ENCODE measurements around the gene CD164L2.
A peak's percentile ranks its signal among the peaks of the same experiment; 100 is the strongest.

The CD164L2 gene

GRCh38 chr1:27363766-27364695 lies 19.1 kb downstream of the CD164L2 start:
- DNase-seq (ENCODE audit: low spot score): no peak

DNA sequence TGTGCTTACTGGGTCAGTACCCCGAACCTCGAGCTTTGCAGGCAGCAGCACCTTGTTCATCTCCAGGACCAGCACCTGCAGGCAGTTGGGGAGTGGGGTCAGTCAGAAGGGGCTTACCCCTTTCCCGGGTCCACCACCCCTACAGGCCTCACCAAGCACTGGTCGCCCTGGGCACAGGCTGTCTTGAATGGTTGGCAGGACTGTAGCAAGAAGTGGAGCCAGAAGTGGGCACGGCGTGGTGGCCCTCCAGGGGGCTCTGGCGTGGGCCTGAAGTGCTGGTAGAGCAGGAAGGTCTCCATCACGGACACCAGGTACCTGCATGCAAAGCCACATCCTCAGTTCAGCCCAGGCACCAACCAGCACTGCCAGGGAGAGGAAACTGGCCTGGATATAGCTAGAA lies 21.6 kb downstream of the CD164L2 start:
- DNase-seq (ENCODE audit: low spot score): no peak

- DNase-seq (ENCODE audit: low spot score): no peak
Observed at GRCh38 chr1:27361044-27361402, 22.1 kb downstream of the CD164L2 start.

DNA sequence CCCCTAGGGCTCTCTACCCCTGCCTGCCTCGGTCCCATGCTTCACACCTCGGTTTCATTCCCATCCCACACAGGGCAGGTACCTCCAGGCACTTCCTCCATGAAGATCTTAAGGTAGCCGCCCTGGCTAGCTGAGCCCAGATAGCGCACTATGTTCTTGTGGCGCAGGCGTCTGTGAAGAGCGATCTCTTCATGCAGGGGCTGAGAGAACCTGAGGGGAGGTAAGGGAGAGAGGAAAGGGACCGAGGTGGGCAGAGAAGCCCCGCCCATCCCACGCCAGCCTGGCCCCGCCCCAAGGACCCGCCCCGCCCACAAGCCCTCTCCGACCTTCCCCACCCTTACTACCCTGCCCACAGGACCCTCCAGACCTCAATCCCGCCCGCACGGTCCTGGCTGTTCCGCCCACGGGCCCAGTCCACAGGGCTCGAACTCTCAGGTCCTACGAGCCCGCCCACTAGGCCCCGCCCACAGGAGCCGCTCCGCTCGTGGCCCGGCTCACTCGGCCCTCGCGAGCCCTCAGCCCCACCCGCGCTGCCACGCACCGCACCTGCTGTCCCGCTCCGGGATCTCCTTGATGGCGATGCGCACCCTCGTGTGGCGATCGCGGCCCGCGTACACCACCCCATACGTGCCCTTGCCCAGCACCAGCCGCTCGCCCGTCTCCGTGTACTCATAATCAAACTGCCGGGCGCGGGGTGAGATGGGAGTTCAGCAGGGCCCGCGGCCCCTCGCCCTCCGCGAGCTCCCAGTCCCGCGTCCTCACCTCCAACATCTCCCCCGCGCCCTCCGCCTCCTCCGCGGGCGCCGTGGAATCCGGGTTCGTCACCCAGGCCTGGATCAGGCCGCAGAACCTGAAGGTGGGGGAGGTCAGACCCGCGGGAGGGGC lies 22.7 kb downstream of the CD164L2 start:
- no peak for DNase-seq (ENCODE audit: low spot score)

- DNase-seq (ENCODE audit: low spot score): no peak
Observed at GRCh38 chr1:27359822-27360158, 23.3 kb downstream of the CD164L2 start.

GRCh38 chr1:27358928-27359313 lies 24.2 kb downstream of the CD164L2 start:
- DNase-seq (ENCODE audit: low spot score): no peak

GRCh38 chr1:27358038-27358927 lies 24.9 kb downstream of the CD164L2 start:
- no peak for DNase-seq (ENCODE audit: low spot score)

DNA sequence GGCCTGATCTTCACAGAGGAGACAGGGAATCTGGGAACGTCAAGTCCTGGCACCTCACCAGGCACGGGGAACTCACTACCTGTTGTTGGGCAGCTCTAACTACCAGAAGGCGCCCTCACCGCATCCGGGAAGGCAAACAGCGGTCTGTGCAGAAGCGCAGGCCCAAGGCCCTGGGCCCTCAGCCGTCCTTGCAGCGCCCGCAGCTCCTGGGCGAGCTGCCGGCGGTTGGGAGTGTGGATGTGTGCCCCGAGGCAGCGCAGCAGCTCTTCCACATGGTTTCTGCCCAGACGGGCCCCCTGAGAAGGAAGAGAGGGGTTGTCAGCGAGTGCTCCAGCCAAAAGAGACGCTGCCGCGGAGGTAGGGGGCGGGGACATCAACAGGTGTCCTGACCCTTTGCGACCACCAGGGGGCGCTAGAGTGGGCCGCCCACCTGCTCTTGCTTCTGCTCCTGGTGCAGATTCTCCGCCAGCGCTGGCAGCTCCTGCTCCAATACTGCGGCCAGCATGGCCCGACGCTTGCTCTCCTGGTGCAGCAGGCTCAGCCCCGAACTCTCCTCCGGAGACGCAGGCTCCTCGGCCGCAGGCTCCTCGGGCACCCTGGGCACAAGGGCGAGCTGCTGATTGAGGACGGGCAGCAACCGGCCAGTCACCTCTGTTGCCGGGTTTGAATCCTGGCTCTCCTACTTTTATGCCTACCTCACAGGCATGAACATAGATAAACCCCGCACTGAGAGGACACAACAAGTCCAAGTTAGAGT lies 25.7 kb downstream of the CD164L2 start:
- DNase-seq (ENCODE audit: low spot score): peak; percentile 91

DNA sequence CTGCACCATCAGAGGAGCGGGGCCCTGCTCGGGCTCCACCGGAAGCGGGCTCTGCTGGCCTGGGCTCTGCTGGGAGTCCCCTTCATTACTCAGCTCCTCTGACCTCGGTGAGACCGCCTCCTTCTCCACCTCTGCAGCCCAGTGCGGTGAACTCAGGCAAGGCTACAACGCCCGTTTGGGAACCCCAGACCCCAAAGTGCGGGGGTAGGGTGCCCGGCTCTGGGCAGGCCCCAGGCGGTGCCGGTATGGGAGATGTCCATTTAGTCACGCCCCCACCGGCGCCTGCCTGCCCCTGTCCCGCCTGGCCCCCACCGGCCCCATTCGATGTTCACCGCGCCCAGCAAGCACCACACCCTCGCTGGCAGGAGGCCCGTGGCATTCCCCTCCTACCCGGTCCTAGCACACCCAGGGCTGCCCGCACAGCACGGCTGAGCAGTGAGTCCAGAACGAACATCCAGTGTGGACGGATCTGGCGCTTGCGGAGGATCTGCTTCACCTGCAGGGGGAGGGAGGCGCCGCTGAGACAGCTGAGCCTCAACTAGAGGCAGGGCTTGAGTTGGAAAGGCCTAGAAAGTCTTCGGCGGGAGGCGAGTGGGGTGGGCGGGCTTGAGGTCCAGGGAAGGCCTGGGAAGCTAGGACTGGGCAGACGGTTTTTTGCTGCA lies 26.4 kb downstream of the CD164L2 start:
- DNase-seq (ENCODE audit: low spot score): no peak

GRCh38 chr1:27356277-27356618 lies 26.9 kb downstream of the CD164L2 start:
- DNase-seq (ENCODE audit: low spot score): no peak

DNA sequence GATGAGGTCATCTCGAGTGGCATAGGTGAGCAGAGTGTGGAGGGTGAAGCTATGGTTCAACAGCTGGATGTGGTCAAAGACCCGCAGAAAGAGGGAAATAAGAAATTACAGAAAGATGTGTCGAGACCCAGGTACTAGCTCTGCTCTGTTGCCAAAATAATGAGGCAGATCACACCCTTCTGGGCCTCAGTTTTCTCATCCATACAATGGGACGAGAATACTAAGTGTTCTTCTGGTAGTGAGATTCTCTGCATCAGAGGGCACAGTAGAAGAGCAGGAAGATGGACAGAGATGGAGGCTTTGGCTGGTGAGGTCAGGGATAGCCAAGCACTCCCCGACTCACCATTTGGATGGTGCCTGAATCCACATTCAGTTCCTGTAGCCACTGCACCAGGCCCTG lies 27.4 kb downstream of the CD164L2 start:
- no peak for DNase-seq (ENCODE audit: low spot score)

- DNase-seq (ENCODE audit: low spot score): no peak
Observed at GRCh38 chr1:27353629-27354028, 29.5 kb downstream of the CD164L2 start.

- DNase-seq (ENCODE audit: low spot score): no peak
Observed at GRCh38 chr1:27353166-27353565, 30.0 kb downstream of the CD164L2 start.

- no peak for DNase-seq (ENCODE audit: low spot score)
Observed at GRCh38 chr1:27351541-27352107, 31.5 kb downstream of the CD164L2 start.

DNA sequence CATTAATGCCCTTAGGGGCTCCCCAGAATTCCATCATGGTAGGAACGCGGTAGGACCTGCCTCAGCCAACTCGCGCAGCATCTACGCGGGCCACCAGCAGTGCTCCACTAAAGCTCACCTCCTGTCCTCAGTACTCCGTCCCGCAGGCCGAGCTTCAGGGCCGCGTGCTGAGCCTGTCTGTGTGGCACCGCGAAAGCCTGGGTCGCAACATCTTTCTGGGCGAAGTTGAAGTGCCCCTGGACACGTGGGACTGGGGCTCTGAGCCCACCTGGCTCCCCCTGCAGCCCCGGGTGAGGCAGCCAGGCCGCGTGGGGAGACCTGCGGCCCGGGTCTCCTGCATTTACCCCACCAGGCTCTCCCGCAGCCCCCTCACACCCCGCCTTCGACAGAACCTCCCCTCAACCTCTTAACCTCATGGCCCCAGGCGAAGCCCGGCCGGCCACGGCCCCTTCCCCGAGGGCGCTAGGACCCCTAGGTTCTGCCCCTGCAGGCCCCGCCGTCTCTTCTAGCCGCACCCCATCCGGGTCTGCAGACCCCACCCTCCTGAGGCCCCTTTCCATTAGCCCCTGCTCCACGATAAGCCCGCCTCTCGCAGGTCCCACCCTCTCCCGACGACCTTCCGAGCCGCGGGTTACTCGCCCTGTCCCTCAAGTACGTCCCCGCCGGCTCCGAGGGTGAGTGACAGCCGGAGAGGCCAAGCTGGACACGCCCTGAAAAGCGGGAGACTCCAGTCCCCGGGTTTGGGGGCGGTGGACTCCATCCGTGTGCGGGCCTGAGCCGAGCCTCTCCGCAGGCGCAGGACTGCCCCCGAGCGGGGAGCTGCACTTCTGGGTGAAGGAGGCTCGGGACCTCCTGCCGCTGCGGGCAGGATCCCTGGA lies 32.2 kb downstream of the CD164L2 start:
- no peak for DNase-seq (ENCODE audit: low spot score)

DNA sequence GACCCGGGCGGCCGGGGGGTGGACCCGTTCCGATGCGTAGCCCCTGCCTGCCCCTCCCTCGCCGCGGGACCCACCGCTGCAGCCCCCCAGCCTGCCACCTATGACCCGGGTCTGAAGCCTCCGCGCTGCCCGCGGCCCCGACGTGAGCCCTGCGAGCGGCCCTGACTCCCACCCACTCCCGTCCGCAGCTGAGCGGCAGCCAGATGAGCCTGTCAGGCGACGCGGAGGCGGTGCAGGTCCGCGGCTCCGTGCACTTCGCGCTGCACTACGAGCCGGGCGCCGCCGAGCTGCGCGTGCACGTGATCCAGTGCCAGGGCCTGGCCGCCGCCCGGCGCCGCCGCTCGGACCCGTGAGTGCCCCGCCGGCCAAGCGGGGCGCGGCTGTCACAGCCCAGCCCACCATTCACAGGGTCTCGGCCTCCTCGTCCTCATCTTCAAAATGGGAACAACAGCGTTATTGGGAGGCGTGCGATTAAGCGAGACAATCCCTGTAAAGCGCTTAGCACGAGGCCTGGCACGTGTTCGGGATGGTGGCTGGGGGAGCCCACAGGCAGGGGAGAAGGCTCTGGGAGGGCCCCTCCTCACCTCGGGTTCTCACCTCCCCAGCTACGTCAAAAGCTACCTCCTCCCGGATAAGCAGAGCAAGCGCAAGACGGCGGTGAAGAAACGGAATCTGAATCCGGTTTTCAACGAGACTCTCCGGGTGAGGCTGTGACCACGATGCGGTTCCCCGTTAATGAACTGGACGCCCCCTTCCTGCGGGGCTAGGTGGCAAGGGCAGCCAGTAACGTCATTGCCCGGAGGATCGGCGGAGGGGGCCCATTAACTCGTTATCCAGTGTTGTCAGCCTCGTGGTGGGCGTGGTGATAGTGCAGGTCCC lies 33.1 kb downstream of the CD164L2 start:
- DNase-seq (ENCODE audit: low spot score): peak; percentile 85

DNA sequence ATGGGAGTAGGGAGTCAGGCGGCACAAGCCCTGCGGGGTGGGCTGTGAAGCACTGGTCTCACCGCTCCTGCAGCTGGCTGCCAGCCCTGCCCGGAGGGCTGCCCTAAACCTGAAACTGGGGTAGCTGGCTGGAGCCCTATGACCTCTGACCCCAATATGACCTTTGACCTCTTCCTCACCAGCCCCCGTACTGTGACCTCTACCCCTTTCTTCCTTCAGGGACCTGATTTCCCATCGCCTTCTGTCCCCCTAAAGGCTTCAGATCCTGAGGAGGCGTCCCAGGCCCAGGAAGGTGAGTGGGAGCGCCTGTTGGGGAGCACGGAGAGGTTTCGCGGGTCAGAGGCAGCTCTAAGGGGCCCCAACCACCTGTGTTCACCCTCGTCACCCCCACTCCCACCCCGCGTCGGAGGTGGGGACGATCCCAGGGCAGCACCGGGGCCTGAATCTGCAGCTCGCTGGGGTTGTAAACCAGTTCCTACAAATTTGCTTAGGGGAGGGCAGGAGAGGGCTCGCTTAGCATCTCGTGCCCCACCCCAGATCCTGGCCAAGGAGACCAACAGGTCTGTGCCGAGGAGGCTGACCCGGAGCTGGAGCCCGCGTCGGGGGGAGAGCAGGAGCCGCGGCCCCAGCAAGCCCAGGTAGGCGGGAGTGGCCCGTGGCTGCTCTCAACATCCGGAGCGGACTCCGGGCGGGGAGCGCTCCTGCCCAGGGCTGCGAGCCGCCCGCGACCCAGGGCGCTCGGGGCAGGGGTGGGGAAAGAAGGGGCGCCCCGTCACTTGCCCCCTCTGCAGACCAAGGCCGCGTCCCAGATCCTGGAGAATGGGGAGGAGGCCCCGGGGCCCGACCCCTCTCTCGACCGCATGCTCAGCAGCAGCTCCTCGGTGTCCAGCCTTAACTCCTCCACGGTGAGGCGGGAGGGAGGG lies 34.0 kb downstream of the CD164L2 start:
- peak; percentile 84 for DNase-seq (ENCODE audit: low spot score)
